GM12865 (cell line): ENCODE results near the gene KLHDC3.
A peak's percentile ranks its signal among the peaks of the same experiment; 100 is the strongest.

Source experiments
- DNase-seq: peaks from one replicate; pipeline ENCODE4 v3.0.0; 2010; ENCODE audit warnings: low read depth
- H3K4me3 ChIP-seq: 2 replicates; pipeline ENCODE4 v1.5.1; 2011; ENCODE audit warnings: mild to moderate bottlenecking, low read depth, low read length, control low read depth
- CTCF ChIP-seq: IDR thresholded peaks from 2 replicates; pipeline ENCODE4 v1.5.1; 2011; ENCODE audit warnings: low read length, control low read depth, low read depth, inconsistent platforms; ENCODE audit not compliant: insufficient read depth; ENCODE audit errors: missing control alignments

The KLHDC3 gene

GRCh38 chr6:43060034-43060754 lies 46.1 kb downstream of the KLHDC3 start:
- no peak for TF ChIP-seq CTCF
- no peak for DNase-seq
- peak overlapping the region; percentile 65 for H3K4me3 ChIP-seq

- DNase-seq, result no peak
- no peak for TF ChIP-seq CTCF
- no peak overlapping the region for H3K4me3 ChIP-seq
Measured at GRCh38 chr6:43060755-43061633, 46.9 kb downstream of the KLHDC3 start.

DNA sequence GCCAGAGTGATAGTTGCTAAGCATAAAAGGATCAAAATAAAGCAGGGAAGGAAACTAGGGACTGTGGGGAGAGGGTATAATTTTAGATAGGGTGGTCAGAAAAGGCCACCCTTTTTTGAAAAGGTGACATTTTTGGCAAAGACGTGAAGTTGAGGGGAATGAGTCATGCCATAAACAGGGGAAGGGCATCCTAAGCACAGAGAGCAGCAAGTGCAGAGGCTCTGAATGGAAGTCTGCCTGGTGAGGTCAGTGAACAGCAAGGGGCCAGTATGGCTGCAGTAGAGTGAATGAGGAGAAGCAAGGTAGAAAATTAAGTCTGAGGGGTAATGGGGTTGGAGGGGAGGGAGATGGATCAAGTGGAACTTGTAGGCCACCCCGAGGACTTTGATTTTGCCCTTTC lies 47.8 kb downstream of the KLHDC3 start:
- TF ChIP-seq CTCF, result no peak
- H3K4me3 ChIP-seq, result no peak overlapping the region
- no peak for DNase-seq

GRCh38 chr6:43062818-43063217 lies 48.8 kb downstream of the KLHDC3 start:
- TF ChIP-seq CTCF, result no peak
- H3K4me3 ChIP-seq, result no peak overlapping the region
- no peak for DNase-seq

DNA sequence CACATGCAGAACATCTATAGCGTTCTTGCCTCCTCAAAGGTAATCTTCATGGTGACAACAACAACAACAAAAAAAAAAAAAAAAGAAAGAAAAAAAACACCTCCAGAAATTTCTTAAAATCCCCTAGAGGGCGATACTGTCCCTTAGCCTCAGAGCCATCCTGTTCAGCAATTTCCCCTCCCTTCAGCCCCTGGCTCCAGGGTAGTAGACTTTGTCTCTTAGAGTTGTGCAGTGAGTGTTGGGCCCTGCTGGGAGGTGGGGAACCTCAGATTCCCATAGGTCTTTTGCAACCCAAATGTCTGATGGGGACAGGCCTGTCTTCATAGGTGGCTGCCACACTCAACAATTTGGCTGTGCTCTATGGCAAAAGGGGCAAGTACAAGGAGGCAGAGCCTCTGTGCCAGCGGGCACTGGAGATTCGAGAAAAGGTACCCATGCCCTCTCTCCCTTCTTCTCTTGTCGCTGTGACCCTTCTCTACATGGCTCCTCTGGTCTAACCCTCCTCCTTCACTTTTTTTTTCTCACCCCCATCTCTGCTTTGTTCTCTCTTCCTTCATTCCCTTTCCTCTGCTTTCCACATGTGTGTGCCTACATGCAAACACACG lies 56.1 kb downstream of the KLHDC3 start:
- peak; percentile 69 for DNase-seq
- TF ChIP-seq CTCF, result peak; percentile 62
- H3K4me3 ChIP-seq, result no peak overlapping the region
